Liver (tissue), 9 donors: ENCODE measurements around the gene LMCD1. TPM values are rescaled to one million over a fixed set of nuclear protein-coding genes. Genes with fewer than 3 reads are reported as not detected.

Source experiments
- DNase-seq: peaks from one replicate; pipeline ENCODE4 v3.0.0-alpha.2; 2017; ENCODE audit warnings: low spot score
- H3K27ac ChIP-seq, 2 donors: one replicate each; pipeline ENCODE4 v1.7.0; 2013; ENCODE audit warnings: inconsistent platforms in 2 of 2, low read length in 2 of 2, control low read depth in 1 of 2, low read depth in 1 of 2, mild to moderate bottlenecking in 1 of 2
- H3K27me3 ChIP-seq, 4 donors: one replicate each; pipeline versions ENCODE4 v1.6.1 to v1.7.0; 2013; ENCODE audit warnings: low read length in 3 of 4, inconsistent platforms in 1 of 4, mild to moderate bottlenecking in 1 of 4, moderate library complexity in 1 of 4; ENCODE audit not compliant: control insufficient read depth in 4 of 4, insufficient read depth in 4 of 4
- H3K36me3 ChIP-seq, 4 donors: one replicate each; pipeline versions ENCODE4 v1.6.1 to v1.7.0; 2013; ENCODE audit warnings: low read length in 3 of 4, mild to moderate bottlenecking in 3 of 4, low read depth in 1 of 4, moderate library complexity in 1 of 4; ENCODE audit not compliant: control insufficient read depth in 4 of 4, insufficient read depth in 3 of 4
- H3K4me1 ChIP-seq, 4 donors: one replicate each; pipeline versions ENCODE4 v1.6.1 to v1.7.0; 2013; ENCODE audit warnings: low read length in 3 of 4, mild to moderate bottlenecking in 3 of 4, moderate library complexity in 1 of 4; ENCODE audit not compliant: control insufficient read depth in 4 of 4, insufficient read depth in 4 of 4
- H3K4me3 ChIP-seq, 3 donors: one replicate each; pipeline versions ENCODE4 v1.6.1 to v1.7.0; 2013; ENCODE audit warnings: low read length in 3 of 3, control low read depth in 1 of 3, low read depth in 1 of 3, mild to moderate bottlenecking in 1 of 3
- H3K9ac ChIP-seq, 2 donors: one replicate each; pipeline ENCODE4 v1.7.0; 2013; ENCODE audit warnings: low read length in 2 of 2, mild to moderate bottlenecking in 2 of 2, moderate library complexity in 2 of 2, control low read depth in 1 of 2, low read depth in 1 of 2
- H3K9me3 ChIP-seq, 4 donors: one replicate each; pipeline versions ENCODE4 v1.6.1 to v1.7.0; 2013; ENCODE audit warnings: low read length in 3 of 4; ENCODE audit not compliant: control insufficient read depth in 4 of 4
- ATF3 ChIP-seq: IDR thresholded peaks from 2 replicates; pipeline ENCODE4 v1.6.1; 2016; ENCODE audit warnings: antibody characterized with exemption
- CTCF ChIP-seq: fragments of 150-350 bp; IDR thresholded peaks from 2 replicates; pipeline ENCODE4 v1.5.1; 2017; ENCODE audit warnings: improper control_type of control experiment, low read depth, low read length; ENCODE audit not compliant: missing input control
- EGR1 ChIP-seq, 2 donors: IDR thresholded peaks; 2 replicates each; pipeline ENCODE4 v1.6.1; 2016 to 2018; ENCODE audit warnings: antibody characterized with exemption in 2 of 2, low read depth in 2 of 2
- FOXA1 ChIP-seq: IDR thresholded peaks from 2 replicates; pipeline ENCODE4 v1.6.1; 2016; ENCODE audit warnings: antibody characterized with exemption
- FOXA2 ChIP-seq: IDR thresholded peaks from 2 replicates; pipeline ENCODE4 v1.6.1; 2016; ENCODE audit warnings: antibody characterized with exemption
- GABPA ChIP-seq, 2 donors: IDR thresholded peaks in 1 of 2; conservative IDR thresholded peaks in 1 of 2; 2 replicates each; pipeline ENCODE4 v1.6.1; 2016; ENCODE audit warnings: antibody characterized with exemption in 2 of 2, mild to moderate bottlenecking in 1 of 2, moderate library complexity in 1 of 2
- HNF4A ChIP-seq, 2 donors: conservative IDR thresholded peaks; 2 replicates each; pipeline ENCODE4 v1.6.1; 2016; ENCODE audit warnings: antibody characterized with exemption in 2 of 2, mild to moderate bottlenecking in 2 of 2
- HNF4G ChIP-seq: IDR thresholded peaks from 2 replicates; pipeline ENCODE4 v1.6.1; 2016; ENCODE audit warnings: antibody characterized with exemption
- JUND ChIP-seq, 2 donors: IDR thresholded peaks; 2 replicates each; pipeline ENCODE4 v1.6.1; 2016; ENCODE audit warnings: antibody characterized with exemption in 2 of 2
- MAX ChIP-seq: IDR thresholded peaks from 2 replicates; pipeline ENCODE4 v1.6.1; 2016; ENCODE audit warnings: antibody characterized with exemption
- NR2F2 ChIP-seq: IDR thresholded peaks from 2 replicates; pipeline ENCODE4 v1.6.1; 2016; ENCODE audit warnings: antibody characterized with exemption
- RAD21 ChIP-seq, 2 donors: IDR thresholded peaks; 2 replicates each; pipeline ENCODE4 v1.6.1; 2016; ENCODE audit warnings: antibody characterized with exemption in 2 of 2, mild to moderate bottlenecking in 2 of 2
- REST ChIP-seq: IDR thresholded peaks from 2 replicates; pipeline ENCODE4 v1.6.1; 2016; ENCODE audit warnings: antibody characterized with exemption, mild to moderate bottlenecking
- RXRA ChIP-seq, 2 donors: IDR thresholded peaks; 2 replicates each; pipeline ENCODE4 v1.6.1; 2017 to 2018; ENCODE audit warnings: antibody characterized with exemption in 2 of 2, mild to moderate bottlenecking in 1 of 2
- SP1 ChIP-seq: IDR thresholded peaks from 2 replicates; pipeline ENCODE4 v1.6.1; 2018; ENCODE audit warnings: antibody characterized with exemption, mild to moderate bottlenecking
- TAF1 ChIP-seq: conservative IDR thresholded peaks from 2 replicates; pipeline ENCODE4 v1.6.1; 2016; ENCODE audit warnings: antibody characterized with exemption, mild to moderate bottlenecking
- YY1 ChIP-seq: IDR thresholded peaks from 2 replicates; pipeline ENCODE4 v1.6.1; 2016; ENCODE audit warnings: antibody characterized with exemption, mild to moderate bottlenecking
- ZBTB33 ChIP-seq: IDR thresholded peaks from 2 replicates; pipeline ENCODE4 v1.6.1; 2016; ENCODE audit warnings: antibody characterized with exemption
- WGBS: extraction: QIAGEN DNeasy Blood & Tissue Kit; methylation state at CpG from one replicate; pipeline ENCODE4 v1.1.7; 2013; 5-methylcytosine and 5-hydroxymethylcytosine counted together
- polyA plus RNA-seq, 2 donors: library from polyadenylated mRNA; stranded (reverse) in 1 of 2; unstranded in 1 of 2; fragments of 200-250 nt in 1 of 2; fragments of >200 nt in 1 of 2; fragmentation: Nextera tagmentation in 1 of 2; extraction: Ambion mirVana in 1 of 2; gene quantifications; one replicate each; pipeline versions ENCODE4 v1.2.1 to v1.2.3, GENCODE V29; 2013 to 2015
- total RNA-seq, 2 donors: library from RNA; depleted of rRNA; stranded (reverse); fragments of >200 nt; gene quantifications; one replicate each; pipeline ENCODE4 v1.2.3, GENCODE V29; 2014
- donor health status: healthy.
- donor health status: healthy.
- donor health status: healthy.
- donor health status: healthy.
- donor health status: healthy.

The LMCD1 gene
- total and polyA plus RNA-seq, 4 donors = 3.1 to 8.3 (median 6.0) TPM

GRCh38 chr3:8617921-8618320 lies 116.3 kb downstream of the LMCD1 start:
- 94% methylated on average over 5 of the region's 5 CpGs for WGBS
- DNase-seq = no peak

More at GRCh38 chr3:8617921-8618320, 116.3 kb downstream of the LMCD1 start:
- no peaks in the 10 kb centered on the region for H3K9me3 ChIP-seq
- no peaks in the 10 kb centered on the region for H3K36me3 ChIP-seq
- H3K27me3 ChIP-seq = no peaks in the 10 kb centered on the region
- no peak overlapping the region for H3K27ac ChIP-seq
- TF ChIP-seq JUND (IDR thresholded peaks at IDR 0.05) = no peak
- TF ChIP-seq ZBTB33 = no peak
- TF ChIP-seq HNF4A (conservative IDR thresholded peaks at IDR 0.05) = no peak
- no peak for TF ChIP-seq TAF1
- no peak for TF ChIP-seq FOXA2
- TF ChIP-seq RXRA (IDR thresholded peaks at IDR 0.05) = no peak
- TF ChIP-seq MAX = no peak
- no peak for TF ChIP-seq CTCF
- TF ChIP-seq ATF3 = no peak
- TF ChIP-seq GABPA (IDR thresholded peaks at IDR 0.05 in 1 of 2, conservative IDR thresholded peaks at IDR 0.05 in 1 of 2) = no peak
- no peak for TF ChIP-seq HNF4G
- no peak for TF ChIP-seq SP1
- TF ChIP-seq RAD21 (IDR thresholded peaks at IDR 0.05) = no peak
- TF ChIP-seq NR2F2 = no peak
- no peak for TF ChIP-seq REST
- no peak for TF ChIP-seq YY1
- TF ChIP-seq FOXA1 = no peak
- TF ChIP-seq EGR1 (IDR thresholded peaks at IDR 0.05; ENCODE audit: low read depth in 2 of 2) = no peak
- no peak overlapping the region for H3K4me3 ChIP-seq
- H3K4me1 ChIP-seq = no peaks in the 10 kb centered on the region
- H3K9ac ChIP-seq = no peak overlapping the region
